ENCODE measurements around the gene MARCO.

The MARCO gene

GRCh38 chr2:118992740-118993391 lies 50.9 kb downstream of the MARCO start:
- TF ChIP-seq EZH2 (IDR thresholded peaks at IDR 0.05; ENCODE audit: borderline replicate concordance, low read length): no peak
- TF ChIP-seq CTCF (IDR thresholded peaks at IDR 0.05; ENCODE audit: low read length): no peak
- no peak overlapping the region for H3K4me3 ChIP-seq (ENCODE audit: low read depth, low read length, poor library complexity, severe bottlenecking)
- no peaks in the 10 kb centered on the region for H3K4me1 ChIP-seq (ENCODE audit: insufficient read depth, low read length, severe bottlenecking)
- H3K9me3 ChIP-seq (ENCODE audit: low read length): no peaks in the 10 kb centered on the region
- no peaks in the 10 kb centered on the region for H3K27me3 ChIP-seq (ENCODE audit: insufficient read depth, low read length)
- H3K36me3 ChIP-seq (ENCODE audit: insufficient read depth, low read length): no peaks in the 10 kb centered on the region
- no peak overlapping the region for H3K9ac ChIP-seq (ENCODE audit: low read length)
- H3F3A ChIP-seq (ENCODE audit: insufficient read depth, low read length): no peaks in the 10 kb centered on the region
- H3K9me2 ChIP-seq (ENCODE audit: low read depth, low read length): no peaks in the 10 kb centered on the region
- H3K79me2 ChIP-seq (ENCODE audit: insufficient read depth, low read length): no peaks in the 10 kb centered on the region
- no peak overlapping the region for H3K4me2 ChIP-seq (ENCODE audit: low read length)
- no peak overlapping the region for H3K27ac ChIP-seq (ENCODE audit: low read depth, low read length, poor library complexity, severe bottlenecking)
- no peaks in the 10 kb centered on the region for H4K20me1 ChIP-seq (ENCODE audit: insufficient read depth, low read length)
- no peak overlapping the region for H2AFZ ChIP-seq (ENCODE audit: low read length)

GRCh38 chr2:118993392-118993752 lies 51.4 kb downstream of the MARCO start:
- Histone ChIP-seq H3K79me2 (ENCODE audit: insufficient read depth, low read length) (no peaks in the 10 kb centered on the region), H3K9me2 (ENCODE audit: low read depth, low read length) (no peaks in the 10 kb centered on the region), H3K4me3 (ENCODE audit: low read depth, low read length, poor library complexity, severe bottlenecking) (no peak overlapping the region), H3K4me1 (ENCODE audit: insufficient read depth, low read length, severe bottlenecking) (no peaks in the 10 kb centered on the region), H3K4me2 (ENCODE audit: low read length) (no peak overlapping the region), H3K9ac (ENCODE audit: low read length) (no peak overlapping the region), H3K9me3 (ENCODE audit: low read length) (no peaks in the 10 kb centered on the region), H4K20me1 (ENCODE audit: insufficient read depth, low read length) (no peaks in the 10 kb centered on the region), H3K27me3 (ENCODE audit: insufficient read depth, low read length) (no peaks in the 10 kb centered on the region), H3F3A (ENCODE audit: insufficient read depth, low read length) (no peaks in the 10 kb centered on the region), H3K36me3 (ENCODE audit: insufficient read depth, low read length) (no peaks in the 10 kb centered on the region), H2AFZ (ENCODE audit: low read length) (no peak overlapping the region), H3K27ac (ENCODE audit: low read depth, low read length, poor library complexity, severe bottlenecking) (no peak overlapping the region)
- no peak for TF ChIP-seq EZH2 (IDR thresholded peaks at IDR 0.05; ENCODE audit: borderline replicate concordance, low read length)
- TF ChIP-seq CTCF (IDR thresholded peaks at IDR 0.05; ENCODE audit: low read length): no peak

GRCh38 chr2:118994172-118994700 lies 52.2 kb downstream of the MARCO start:
- no peaks in the 10 kb centered on the region for H3F3A ChIP-seq (ENCODE audit: insufficient read depth, low read length)
- no peak overlapping the region for H3K9ac ChIP-seq (ENCODE audit: low read length)
- H2AFZ ChIP-seq (ENCODE audit: low read length): no peak overlapping the region
- no peak overlapping the region for H3K4me3 ChIP-seq (ENCODE audit: low read depth, low read length, poor library complexity, severe bottlenecking)
- no peaks in the 10 kb centered on the region for H3K79me2 ChIP-seq (ENCODE audit: insufficient read depth, low read length)
- no peak overlapping the region for H3K27ac ChIP-seq (ENCODE audit: low read depth, low read length, poor library complexity, severe bottlenecking)
- H3K9me3 ChIP-seq (ENCODE audit: low read length): no peaks in the 10 kb centered on the region
- H4K20me1 ChIP-seq (ENCODE audit: insufficient read depth, low read length): no peaks in the 10 kb centered on the region
- no peaks in the 10 kb centered on the region for H3K36me3 ChIP-seq (ENCODE audit: insufficient read depth, low read length)
- H3K4me1 ChIP-seq (ENCODE audit: insufficient read depth, low read length, severe bottlenecking): no peaks in the 10 kb centered on the region
- H3K27me3 ChIP-seq (ENCODE audit: insufficient read depth, low read length): no peaks in the 10 kb centered on the region
- no peak overlapping the region for H3K4me2 ChIP-seq (ENCODE audit: low read length)
- TF ChIP-seq EZH2 (IDR thresholded peaks at IDR 0.05; ENCODE audit: borderline replicate concordance, low read length) (no peak), CTCF (IDR thresholded peaks at IDR 0.05; ENCODE audit: low read length) (no peak)
- H3K9me2 ChIP-seq (ENCODE audit: low read depth, low read length): no peaks in the 10 kb centered on the region

Data from OCI-LY1 (cell line).